K562 (cell line): Measurements from ENCODE around the gene VWA3B. TPM values are rescaled to one million over a fixed set of nuclear protein-coding genes. Genes with fewer than 3 reads are reported as not detected.

Experiments used
- ATAC-seq: fragments of 200-7000 bp; cut with Tn5 transposase; 3 replicates; pipeline ENCODE4 v1.9.1; 2020; ENCODE audit warnings: moderate library complexity
- BruUV-seq: library from RNA; stranded (reverse); fragments of 400-500 nt; replicated peaks from 2 replicates; lab custom pipeline; 2021; lab: Mats Ljungman, UMichigan
- CTCF ChIA-PET: fragments of 300-600 bp; formaldehyde crosslinking; extraction: SDS; loops from one replicate; lab custom pipeline; 2021; ENCODE audit warnings: low intra/inter-chr PET ratio; lab: Yijun Ruan, JAX
- POLR2A ChIA-PET: fragments of 300-600, 350-650 bp; sonication (Branson Sonifier 250); formaldehyde crosslinking; extraction: SDS; loops from one replicate; lab custom pipeline; 2021; ENCODE audit warnings: antibody characterized with exemption, inconsistent platforms; lab: Yijun Ruan, JAX
- DNase-seq, 4 experiments: peaks; one replicate each; pipeline versions ENCODE4 v3.0.0 to v3.0.0-alpha.2; 2011 to 2018; ENCODE audit warnings: low spot score in 3 of 4, mixed read lengths in 3 of 4; ENCODE audit errors: extremely low read depth in 1 of 4
- FAIRE-seq: peaks from 2 replicates; lab custom pipeline; 2011; peaks lifted over from hg19 to GRCh38; lab: Jason Lieb, UNC
- H2AFZ ChIP-seq: 2 replicates; pipeline ENCODE4 v1.6.0; 2011; ENCODE audit warnings: low read depth, low read length, control low read depth, inconsistent platforms
- H3K27ac ChIP-seq: fragments of 200-600 bp; 3 replicates; pipeline ENCODE4 v1.8.0; 2011; ENCODE audit warnings: low read depth, mild to moderate bottlenecking, control low read depth, inconsistent platforms, low read length, moderate library complexity, mixed read lengths; ENCODE audit errors: extremely low read depth
- H3K27me3 ChIP-seq, 2 experiments: fragments of 300-600 bp in 1 of 2; 2 replicates in 1 of 2; 3 replicates in 1 of 2; pipeline versions ENCODE4 v1.6.0 to v1.8.0; 2011; ENCODE audit warnings: inconsistent platforms in 2 of 2, low read length in 2 of 2, mild to moderate bottlenecking in 1 of 2, mixed read lengths in 1 of 2, moderate library complexity in 1 of 2; ENCODE audit not compliant: control insufficient read depth in 2 of 2, insufficient read depth in 2 of 2
- H3K36me3 ChIP-seq: fragments of 300-600 bp; 3 replicates; pipeline ENCODE4 v1.8.0; 2011; ENCODE audit warnings: mild to moderate bottlenecking, low read length, inconsistent platforms; ENCODE audit not compliant: control insufficient read depth, insufficient read depth
- H3K4me1 ChIP-seq, 2 experiments: fragments of 200-600 bp in 1 of 2; replicated peaks in 1 of 2; 2 replicates in 1 of 2; 3 replicates in 1 of 2; pipeline versions ENCODE4 v1.5.1 to v1.8.0; 2011; ENCODE audit warnings: inconsistent platforms in 2 of 2, low read length in 2 of 2, mild to moderate bottlenecking in 1 of 2, mixed read lengths in 1 of 2, moderate library complexity in 1 of 2; ENCODE audit not compliant: control insufficient read depth in 2 of 2, insufficient read depth in 2 of 2
- H3K4me2 ChIP-seq: 2 replicates; pipeline ENCODE4 v1.6.1; 2011; ENCODE audit warnings: low read length, control low read depth, inconsistent platforms, mixed read lengths; ENCODE audit not compliant: insufficient read depth
- H3K4me3 ChIP-seq: fragments of 200-600 bp; sonication (generic), shearing (Covaris generic); 2 replicates; pipeline ENCODE4 v1.5.1; 2016; ENCODE audit warnings: control low read depth, inconsistent platforms
- H3K79me2 ChIP-seq: fragments of 200-600 bp; 3 replicates; pipeline ENCODE4 v1.8.0; 2011; ENCODE audit warnings: low read length, inconsistent platforms; ENCODE audit not compliant: control insufficient read depth, insufficient read depth
- H3K9ac ChIP-seq, 2 experiments: 2 replicates each; pipeline versions ENCODE4 v1.6.0 to v1.6.1; 2011; ENCODE audit warnings: low read depth in 2 of 2, low read length in 2 of 2, control low read depth in 1 of 2, inconsistent platforms in 1 of 2, mild to moderate bottlenecking in 1 of 2, mixed read lengths in 1 of 2; ENCODE audit not compliant: insufficient read depth in 1 of 2
- H3K9me1 ChIP-seq: one replicate; pipeline ENCODE4 v1.6.0; 2011; ENCODE audit warnings: inconsistent platforms, mild to moderate bottlenecking, low read length, moderate library complexity; ENCODE audit not compliant: control insufficient read depth, insufficient read depth
- H3K9me3 ChIP-seq: replicated peaks from 2 replicates; pipeline ENCODE4 v1.5.1; 2011; ENCODE audit warnings: low read depth, low read length, inconsistent platforms; ENCODE audit not compliant: control insufficient read depth, insufficient read depth
- H4K20me1 ChIP-seq: replicated peaks from 2 replicates; pipeline ENCODE4 v1.6.1; 2011; ENCODE audit warnings: low read length, inconsistent platforms, mixed read lengths; ENCODE audit not compliant: control insufficient read depth, insufficient read depth
- HDAC3 ChIP-seq: fragments of 450-650 bp; IDR thresholded peaks from 2 replicates; pipeline ENCODE4 v1.6.1; 2018; ENCODE audit warnings: borderline replicate concordance, mild to moderate bottlenecking, moderate library complexity; ENCODE audit not compliant: partially characterized antibody
- HMGN3 ChIP-seq: IDR thresholded peaks from 2 replicates; pipeline ENCODE4 v1.6.1; 2011; ENCODE audit warnings: borderline replicate concordance, low read depth, mild to moderate bottlenecking, mixed read lengths, low read length; ENCODE audit not compliant: insufficient read length; ENCODE audit errors: extremely low read depth
- NFXL1 ChIP-seq: fragments of 450-650 bp; formaldehyde crosslinking; IDR thresholded peaks from 2 replicates; pipeline ENCODE4 v1.4.0; 2021; ENCODE audit warnings: mild to moderate bottlenecking
- POLR3A ChIP-seq: IDR thresholded peaks from 2 replicates; pipeline ENCODE4 v1.6.1; 2011; ENCODE audit warnings: borderline replicate concordance, mild to moderate bottlenecking, moderate library complexity; ENCODE audit not compliant: insufficient read length, insufficient read depth; ENCODE audit errors: extremely low read depth
- POU5F1 ChIP-seq: fragments of 150-350 bp; IDR thresholded peaks from 2 replicates; pipeline ENCODE4 v1.6.1; 2014; ENCODE audit warnings: borderline replicate concordance, low read length, low read depth, mild to moderate bottlenecking; ENCODE audit not compliant: partially characterized antibody
- RFX1 ChIP-seq: fragments of 450-650 bp; IDR thresholded peaks from 2 replicates; pipeline ENCODE4 v1.6.1; 2016; ENCODE audit warnings: mild to moderate bottlenecking, moderate library complexity
- WGBS: fragments of 100-300 bp; shearing (Covaris generic); methylation state at CpG from one replicate; pipeline ENCODE4 v1.1.6; 2016; ENCODE audit warnings: low coverage, mixed read lengths; ENCODE audit not compliant: insufficient coverage; ENCODE audit errors: missing lambda C conversion rate; 5-methylcytosine and 5-hydroxymethylcytosine counted together
- in situ Hi-C: fragments of 300-500 bp; cut with MboI; formaldehyde crosslinking; loops from 4 replicates; pipeline ENCODE4 v1.15.0; 2018; ENCODE audit warnings: inconsistent platforms, mixed read lengths
- intact Hi-C: fragments of 100-400 bp; cut with micrococcal nuclease; formaldehyde crosslinking; loops from 2 replicates; pipeline ENCODE4 v1.14.2; 2022
- polyA plus RNA-seq, 8 experiments: library from polyadenylated mRNA; depleted of rRNA in 4 of 8; stranded (reverse) in 5 of 8; unstranded in 3 of 8; fragments of >200 nt; fragmentation: Nextera tagmentation in 2 of 8; fragmentation: Illumina TruSeq in 1 of 8; extraction: Ambion mirVana in 2 of 8; extraction: Trizol in 1 of 8; gene quantifications; 2 replicates each; pipeline versions ENCODE4 v1.2.1 to v1.2.3, GENCODE V29; 2011 to 2014; ENCODE audit warnings: inconsistent platforms in 1 of 8, missing spikeins in 1 of 8
- total RNA-seq, 7 experiments: library from RNA; depleted of rRNA in 6 of 7; stranded (reverse); fragments of >200 nt in 6 of 7; fragmentation: Illumina TruSeq in 2 of 7; extraction: Trizol in 2 of 7; gene quantifications; 2 replicates each; pipeline versions ENCODE4 v1.2.1 to v1.2.3, GENCODE V29; 2011 to 2021; ENCODE audit warnings: low replicate concordance in 1 of 7
- TF ChIP-seq, protein P1 (sequence below): fragments of 250-450 bp; sonication (Bioruptor Pico); IDR thresholded peaks from 2 replicates; pipeline ENCODE4 v1.8.0; 2021; ENCODE audit warnings: mild to moderate bottlenecking, moderate library complexity

VWA3B gene
- total and polyA plus RNA-seq, 9 of the 15 experiments (the other 6 are each of a cell fraction or from before 2014, with no cell fraction given) = not detected

- no peak for TF ChIP-seq POLR3A
- no peak for TF ChIP-seq POU5F1
- TF ChIP-seq RFX1 = no peak
- TF ChIP-seq NFXL1 = no peak
- TF ChIP-seq, protein P1, sequence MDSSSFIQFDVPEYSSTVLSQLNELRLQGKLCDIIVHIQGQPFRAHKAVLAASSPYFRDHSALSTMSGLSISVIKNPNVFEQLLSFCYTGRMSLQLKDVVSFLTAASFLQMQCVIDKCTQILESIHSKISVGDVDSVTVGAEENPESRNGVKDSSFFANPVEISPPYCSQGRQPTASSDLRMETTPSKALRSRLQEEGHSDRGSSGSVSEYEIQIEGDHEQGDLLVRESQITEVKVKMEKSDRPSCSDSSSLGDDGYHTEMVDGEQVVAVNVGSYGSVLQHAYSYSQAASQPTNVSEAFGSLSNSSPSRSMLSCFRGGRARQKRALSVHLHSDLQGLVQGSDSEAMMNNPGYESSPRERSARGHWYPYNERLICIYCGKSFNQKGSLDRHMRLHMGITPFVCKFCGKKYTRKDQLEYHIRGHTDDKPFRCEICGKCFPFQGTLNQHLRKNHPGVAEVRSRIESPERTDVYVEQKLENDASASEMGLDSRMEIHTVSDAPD (CRISPR knock-in tag) = no peak
- TF ChIP-seq HMGN3 = no peak
Observed at GRCh38 chr2:98126061-98126460, 39.1 kb downstream of the VWA3B start (continued).

DNA sequence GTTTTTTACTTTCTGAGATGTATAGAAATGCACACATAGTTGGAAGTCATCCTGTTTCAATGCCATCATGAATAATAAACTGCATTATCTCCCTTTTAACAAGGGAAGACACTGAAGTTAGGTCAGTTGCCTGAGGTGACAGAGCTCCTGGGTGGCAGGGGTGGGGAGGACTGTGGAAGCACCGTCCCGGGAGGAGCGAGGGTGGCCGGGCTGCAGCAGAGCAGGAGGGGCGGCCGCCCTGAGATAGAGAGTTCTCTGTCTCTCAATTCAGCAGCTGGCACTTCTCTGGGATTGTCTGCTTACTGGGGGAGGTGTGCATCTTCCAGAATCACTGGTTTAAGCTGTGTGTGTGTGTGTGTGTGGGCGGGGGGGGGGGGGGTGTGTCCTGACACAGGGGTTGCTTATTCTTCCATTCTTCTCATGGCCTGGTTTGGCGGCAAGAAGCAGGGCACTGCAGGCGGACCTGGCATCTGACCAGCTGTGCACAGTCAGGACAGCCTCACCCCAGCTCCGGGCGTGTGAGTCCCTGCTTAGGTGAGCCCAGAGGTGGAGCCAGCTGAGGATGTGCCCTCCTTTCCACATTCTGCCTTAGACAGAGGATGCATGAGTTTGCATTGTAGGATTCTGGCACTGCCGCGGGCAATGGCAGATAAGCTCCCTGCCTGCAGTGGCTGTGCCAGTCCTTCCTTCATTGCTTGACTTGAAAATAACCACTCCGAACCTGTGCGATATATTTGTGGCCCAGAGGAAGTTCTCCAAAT lies 40.4 kb downstream of the VWA3B start:
- Histone ChIP-seq H3K9me1 (no peaks in the 10 kb centered on the region), H4K20me1 (no peaks in the 10 kb centered on the region), H3K4me1 (no peaks in the 10 kb centered on the region), H3K27ac (no peak overlapping the region), H3K79me2 (no peaks in the 10 kb centered on the region), H3K9ac (no peak overlapping the region), H3K4me2 (no peak overlapping the region), H3K4me3 (no peak overlapping the region), H3K27me3 (peaks cover 43 to 68% of the 10 kb centered on the region in 2 experiments), H3K9me3 (no peaks in the 10 kb centered on the region), H3K36me3 (no peaks in the 10 kb centered on the region), H2AFZ (no peak overlapping the region)
- intact Hi-C loops = no loop called here
- BruUV-seq = no TSS peak
- ATAC-seq = no peak
- ChIA-PET POLR2A (interaction anchor here (1.0 kb wide), 1 partner anchor 8 kb away, joined by 3 read pairs; no protein-coding TSS in a partner anchor), CTCF (no interaction called here)
- FAIRE-seq = no peak
- WGBS = 3% methylated on average over 13 of the region's 15 CpGs
- DNase-seq = no peak
- no peak for TF ChIP-seq HDAC3
- in situ Hi-C loops = no loop called here
